CD4-positive, alpha-beta T cell treated with Interleukin-12 subunit alpha and Interleukin-12 subunit beta, for 1 hour (primary cell): Measurements from ENCODE around the gene NAPB.
A peak's percentile ranks its signal among the peaks of the same experiment; 100 is the strongest.

Experiments used
- DNase-seq: peaks from one replicate; pipeline ENCODE4 v3.0.0-alpha.2; 2020

NAPB gene

DNA sequence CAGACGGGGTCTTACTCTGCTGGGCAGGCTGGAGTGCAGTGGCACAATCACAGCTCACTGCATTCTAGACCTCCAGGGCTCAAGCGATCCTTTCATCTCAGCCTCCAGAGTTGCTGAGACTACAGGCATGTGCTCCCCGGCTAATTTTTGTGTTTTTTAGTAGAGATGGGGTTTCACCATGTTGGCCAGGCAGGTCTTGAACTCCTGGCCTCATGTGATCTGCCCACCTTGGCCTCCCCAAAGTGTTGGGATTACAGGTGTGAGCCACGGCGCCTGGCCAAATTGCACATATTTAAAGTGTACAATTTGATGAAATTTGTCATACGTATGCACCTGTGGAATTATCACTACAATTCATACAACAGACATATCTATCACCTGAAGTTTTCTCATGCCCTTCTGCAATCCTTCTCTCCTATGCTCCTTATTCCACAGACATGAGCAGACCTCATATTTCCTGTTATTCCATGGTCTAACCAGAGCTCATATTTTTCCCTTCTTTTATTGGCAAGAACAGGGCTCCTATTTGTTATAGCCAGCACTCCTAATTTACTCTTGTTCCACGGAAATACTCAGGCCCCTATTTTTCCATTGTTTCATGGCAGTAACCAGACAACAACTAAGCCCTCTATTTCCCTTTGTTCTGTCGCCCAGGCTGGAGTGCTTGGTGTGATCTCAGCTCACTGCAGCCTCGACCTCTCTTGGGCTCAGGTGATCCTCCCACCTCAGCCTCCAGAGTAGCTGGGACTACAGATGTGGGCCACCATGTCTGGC, 16.0 kb upstream of the NAPB start:
- DNase-seq = no peak

DNA sequence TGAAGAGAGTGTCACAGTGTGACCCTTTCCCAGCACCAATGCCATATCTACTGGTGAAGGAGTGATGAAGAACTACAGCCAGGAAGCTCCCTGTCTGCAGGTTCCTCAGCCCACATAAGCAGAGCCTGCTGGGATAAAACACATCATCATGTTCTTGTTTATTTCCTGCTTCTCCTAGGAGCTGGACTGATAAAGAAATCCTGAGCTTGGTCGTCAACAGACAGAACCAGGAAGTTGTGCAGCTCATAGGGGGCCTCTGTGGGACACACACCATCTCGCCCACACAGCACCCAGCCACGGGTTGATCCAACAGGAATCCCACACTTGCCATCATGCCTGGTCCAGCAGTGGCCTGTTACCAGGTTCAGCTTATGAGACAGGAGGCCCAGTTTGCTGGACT, 15.4 kb upstream of the NAPB start:
- no peak for DNase-seq

DNA sequence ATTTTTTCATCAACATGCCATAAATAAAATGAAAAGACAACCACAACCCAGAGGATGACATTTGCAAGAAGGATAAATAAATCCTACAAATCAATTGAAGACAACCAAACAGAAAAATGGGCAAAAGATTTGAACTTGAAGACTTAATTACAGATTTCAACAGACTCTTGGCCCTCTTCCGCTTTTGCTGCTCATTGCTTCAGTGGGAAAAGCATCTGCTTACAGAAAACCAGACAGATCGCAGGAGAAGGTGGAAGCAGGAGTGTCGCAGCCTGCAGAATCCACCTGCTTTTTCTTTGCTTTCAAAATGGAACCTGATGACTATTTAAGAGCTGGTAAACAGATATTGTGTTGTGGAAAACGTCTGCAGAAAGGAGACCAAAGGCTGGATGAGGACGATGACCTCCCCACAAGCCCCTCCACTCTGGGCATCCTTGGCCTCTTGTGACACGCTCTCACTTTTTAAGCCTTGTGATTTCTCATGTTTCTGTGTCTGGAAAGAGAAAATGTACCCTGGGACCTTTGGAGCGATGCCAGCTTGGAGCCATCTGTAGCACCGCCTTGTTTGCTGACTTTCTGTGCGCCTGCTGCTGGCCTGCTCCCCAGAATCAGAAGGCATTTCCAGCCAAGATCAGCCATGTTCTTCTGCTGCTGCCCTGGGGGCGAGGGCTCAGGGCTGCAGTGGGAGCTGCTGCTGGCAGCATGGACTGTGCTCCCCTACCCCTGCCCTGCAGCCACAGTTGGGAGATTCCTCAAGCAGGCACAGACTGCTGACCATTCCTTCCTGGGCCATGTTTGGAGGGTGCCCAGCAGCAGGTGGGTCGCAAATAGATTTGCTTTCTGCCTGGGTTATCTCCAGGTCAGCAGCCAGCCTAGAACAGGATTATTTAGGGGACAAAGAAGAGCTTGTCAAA, 14.6 kb upstream of the NAPB start:
- no peak for DNase-seq

DNA sequence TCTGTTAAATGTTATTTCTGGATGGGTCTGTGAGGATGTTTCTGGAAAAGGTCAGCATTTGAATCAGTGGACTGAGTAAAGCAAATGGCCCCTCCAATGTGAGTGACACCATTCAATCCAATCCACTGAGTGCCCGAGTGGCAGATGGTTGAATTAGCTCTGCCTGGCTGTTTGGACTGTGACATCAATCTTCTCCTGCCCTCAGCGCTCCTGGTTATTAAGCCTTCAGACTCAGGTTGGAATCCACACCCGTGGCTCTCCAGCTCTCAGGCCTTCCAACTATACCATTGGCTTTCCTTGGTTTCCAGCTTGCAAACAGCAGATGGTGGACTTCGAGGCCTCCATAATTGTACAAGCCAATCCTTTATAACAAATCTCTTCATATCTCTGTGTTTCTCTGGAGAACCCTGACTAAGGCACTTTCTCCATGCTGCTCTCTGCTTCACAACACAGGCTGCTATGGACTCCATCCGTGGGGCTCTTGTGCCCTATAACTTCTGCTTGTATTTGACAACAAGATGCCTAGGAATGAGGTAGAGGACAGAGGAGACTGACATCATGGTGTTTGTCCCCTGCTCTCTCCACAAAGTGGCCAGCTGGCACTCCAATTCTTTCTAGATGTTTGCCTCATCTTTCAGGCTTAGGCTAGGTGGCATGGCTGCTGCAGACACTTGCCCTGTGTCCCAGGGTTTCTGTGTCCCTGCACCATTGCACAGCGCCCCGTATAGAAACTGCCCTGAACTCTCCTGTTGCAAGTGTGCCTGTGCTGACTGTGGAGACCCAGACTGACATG, 13.4 kb upstream of the NAPB start:
- no peak for DNase-seq

DNA sequence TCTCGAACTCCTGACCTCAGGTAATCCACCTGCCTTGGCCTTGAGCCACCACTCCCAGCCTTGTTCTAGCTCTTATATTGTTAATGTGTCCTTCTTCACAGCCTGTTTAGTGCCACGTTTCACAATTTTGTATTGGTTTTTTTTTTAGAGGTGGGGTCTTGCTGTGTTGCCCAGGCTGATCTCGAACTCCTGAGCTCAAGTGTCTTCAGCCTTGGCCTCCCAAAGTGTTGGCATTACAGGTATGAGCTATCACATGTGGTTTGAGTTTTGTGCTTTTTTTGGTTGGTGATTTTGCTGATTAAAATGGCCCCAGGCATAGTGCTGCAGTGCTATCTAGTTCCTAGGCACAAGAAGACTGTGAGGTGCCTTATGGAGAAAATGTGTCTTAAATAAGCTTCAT, 12.3 kb upstream of the NAPB start:
- no peak for DNase-seq

DNA sequence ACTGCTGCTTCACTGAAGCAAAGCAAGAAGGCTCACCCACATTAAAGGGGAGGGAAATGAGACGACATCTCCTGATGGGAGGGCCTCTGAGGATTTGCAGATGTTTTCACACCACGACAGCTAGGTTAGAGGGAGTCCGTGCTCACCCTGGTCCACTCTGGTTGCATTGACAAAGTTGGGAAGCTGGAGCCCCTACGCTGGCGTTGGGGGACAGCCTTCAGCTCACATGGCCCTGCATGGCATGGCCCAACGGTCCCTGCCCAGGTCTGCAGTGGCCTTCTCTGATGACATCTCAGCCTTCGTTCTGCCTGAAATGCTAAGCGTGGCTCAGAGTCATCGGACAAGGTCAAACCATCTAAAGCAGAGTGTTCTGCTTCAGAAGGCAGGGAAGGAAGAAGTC, 3.8 kb upstream of the NAPB start:
- no peak for DNase-seq

DNA sequence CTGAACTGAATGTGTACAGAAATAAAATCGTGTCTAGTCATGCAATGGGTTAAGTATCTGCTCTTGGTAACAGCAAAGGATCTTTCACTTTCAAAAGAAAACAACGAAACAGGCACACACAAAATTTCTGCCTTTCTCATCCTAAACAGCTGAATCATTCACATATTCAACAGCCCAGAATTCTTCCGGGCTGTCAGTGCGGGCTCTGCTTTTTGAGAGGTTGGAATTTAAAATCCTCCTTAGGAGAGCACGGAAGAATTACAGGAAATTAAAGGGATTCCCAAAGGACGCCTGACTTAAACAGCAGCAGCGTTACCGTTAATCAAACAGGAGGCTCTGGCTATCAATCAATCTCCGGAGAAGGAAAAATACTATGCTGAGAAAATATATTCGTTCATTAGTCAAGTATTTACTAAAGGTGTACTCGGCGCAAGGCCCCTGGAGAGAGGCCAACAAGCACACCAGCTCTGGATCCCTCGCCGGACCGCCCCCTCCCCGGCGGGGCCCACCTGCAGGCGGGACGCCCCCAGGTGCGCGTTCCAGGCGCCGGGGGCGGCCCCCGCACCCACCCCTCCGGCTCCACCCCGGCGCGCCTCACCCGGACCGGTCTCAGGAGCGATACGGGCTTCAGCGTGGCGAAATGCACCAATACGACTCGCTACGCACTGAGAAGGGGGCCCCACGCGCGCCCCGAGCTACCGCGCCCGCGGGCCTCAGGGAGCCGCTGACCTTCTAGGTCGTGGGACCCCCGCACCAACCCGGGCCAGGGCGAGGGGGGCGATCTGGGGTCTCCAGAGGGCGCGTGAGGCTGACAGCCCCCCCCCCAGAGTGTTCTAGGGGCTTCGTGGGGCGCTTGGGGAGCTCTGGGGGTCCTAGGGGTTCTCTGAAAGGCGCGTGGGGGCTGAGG, 1.0 kb downstream of the NAPB start:
- peak; percentile 44 for DNase-seq

DNA sequence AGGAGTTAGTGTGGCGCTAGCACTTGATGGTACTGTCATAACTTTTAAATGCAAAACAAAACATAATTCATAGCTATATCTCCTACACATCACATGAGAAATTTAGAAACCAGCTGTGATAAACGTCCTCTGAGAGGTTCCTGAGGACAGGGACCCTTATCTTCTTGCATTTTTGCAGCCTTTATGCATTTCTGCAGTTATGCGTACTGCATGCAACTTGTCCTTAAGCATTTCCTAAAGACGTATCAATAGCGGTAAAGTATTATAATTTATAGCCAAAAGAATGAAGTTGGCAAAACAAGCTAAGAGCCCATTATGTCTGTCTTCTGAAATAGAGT, 1.7 kb downstream of the NAPB start:
- no peak for DNase-seq

DNA sequence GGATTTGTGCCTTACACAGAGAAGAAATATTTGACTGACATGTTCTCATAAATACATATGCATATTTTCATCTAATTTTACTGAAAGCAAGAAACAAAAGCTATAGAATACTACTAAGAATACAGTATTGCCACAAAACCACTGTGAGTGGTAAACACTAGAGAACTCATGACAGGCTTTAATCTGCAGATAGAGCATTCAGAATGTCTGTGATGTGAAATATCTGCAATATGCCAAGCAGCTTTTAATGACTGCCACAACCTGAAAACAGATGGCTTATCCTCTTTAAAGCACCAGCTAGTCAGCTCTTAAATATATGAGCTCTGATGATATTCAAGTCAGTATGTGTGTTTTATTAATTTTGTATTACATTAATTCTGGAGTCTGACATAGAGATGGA, 3.4 kb downstream of the NAPB start:
- no peak for DNase-seq

DNA sequence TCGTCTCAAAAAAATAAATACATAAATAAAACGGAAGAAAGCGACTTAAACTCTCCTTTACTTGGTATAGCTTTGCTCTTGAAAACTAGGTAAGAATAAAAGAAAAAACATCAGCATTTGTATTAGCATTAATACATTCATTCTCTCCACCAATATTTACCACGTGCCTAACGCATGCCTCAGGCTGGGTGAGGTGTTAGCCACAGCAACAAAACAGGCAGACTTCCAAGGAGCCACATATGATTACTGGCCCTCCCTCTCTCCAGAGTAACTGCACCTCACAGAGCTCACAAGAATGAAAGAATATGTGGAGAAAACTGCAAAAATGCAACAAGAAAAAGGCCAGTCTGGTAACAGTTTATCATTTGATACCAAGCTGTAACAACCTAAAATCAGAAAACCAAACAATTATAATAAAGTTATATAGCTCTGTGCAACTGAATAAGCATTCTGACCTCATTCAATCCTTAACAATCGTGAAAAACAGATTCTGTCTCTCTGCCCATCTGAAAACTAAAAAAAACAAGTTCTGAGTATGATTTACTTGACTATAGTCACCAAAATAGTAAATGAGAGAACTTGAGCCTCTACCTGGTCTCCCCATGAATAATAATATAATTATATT, 5.2 kb downstream of the NAPB start:
- DNase-seq = peak; percentile 37

DNA sequence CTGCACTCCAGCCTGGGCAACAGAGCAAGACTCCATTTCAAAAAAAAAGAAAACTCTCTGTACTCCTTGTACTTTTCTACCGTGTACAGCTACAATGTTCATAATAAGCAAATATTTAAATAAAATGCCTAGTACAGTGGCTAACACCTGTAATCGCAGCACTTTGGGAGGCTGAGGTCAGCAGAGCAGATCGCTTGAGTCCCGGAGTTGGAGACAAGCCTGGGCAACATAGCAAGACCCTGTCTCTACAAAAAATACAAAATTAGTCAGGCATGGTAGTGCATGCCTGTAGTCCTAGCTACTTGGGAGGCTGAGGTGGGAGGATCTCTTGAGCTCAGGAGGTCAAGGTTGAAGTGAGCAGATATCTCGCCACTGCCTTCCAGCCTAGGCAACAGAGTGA, 5.7 kb downstream of the NAPB start:
- DNase-seq = no peak

DNA sequence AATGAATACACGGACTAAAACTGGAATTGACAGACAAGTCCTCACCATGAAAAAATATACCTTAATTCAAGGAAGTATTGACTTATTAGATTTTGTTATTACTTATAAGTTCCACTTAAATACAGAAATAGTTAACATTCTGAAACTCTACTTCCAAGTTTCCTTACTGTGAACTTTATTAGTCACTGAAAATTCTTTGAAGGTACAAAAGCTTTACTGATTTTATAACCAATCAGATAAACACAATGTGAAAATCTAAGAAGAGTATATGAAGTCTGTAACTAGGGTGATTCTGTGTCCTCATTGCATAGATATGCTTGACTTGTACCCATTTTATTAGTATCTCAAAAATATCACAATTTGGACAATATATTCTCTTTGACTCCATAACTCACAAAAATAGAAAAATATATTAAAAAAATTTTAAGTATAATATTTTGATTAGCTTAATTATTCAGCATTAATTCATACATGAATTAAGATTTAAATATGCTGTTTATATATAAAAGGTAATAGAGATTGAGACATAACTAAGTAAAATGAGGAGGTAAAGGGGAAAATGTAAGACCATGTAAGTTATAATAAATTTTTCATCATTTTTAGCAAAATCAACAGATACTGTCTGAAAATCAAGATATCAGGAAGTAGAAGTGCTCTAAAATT, 6.6 kb downstream of the NAPB start:
- no peak for DNase-seq

DNA sequence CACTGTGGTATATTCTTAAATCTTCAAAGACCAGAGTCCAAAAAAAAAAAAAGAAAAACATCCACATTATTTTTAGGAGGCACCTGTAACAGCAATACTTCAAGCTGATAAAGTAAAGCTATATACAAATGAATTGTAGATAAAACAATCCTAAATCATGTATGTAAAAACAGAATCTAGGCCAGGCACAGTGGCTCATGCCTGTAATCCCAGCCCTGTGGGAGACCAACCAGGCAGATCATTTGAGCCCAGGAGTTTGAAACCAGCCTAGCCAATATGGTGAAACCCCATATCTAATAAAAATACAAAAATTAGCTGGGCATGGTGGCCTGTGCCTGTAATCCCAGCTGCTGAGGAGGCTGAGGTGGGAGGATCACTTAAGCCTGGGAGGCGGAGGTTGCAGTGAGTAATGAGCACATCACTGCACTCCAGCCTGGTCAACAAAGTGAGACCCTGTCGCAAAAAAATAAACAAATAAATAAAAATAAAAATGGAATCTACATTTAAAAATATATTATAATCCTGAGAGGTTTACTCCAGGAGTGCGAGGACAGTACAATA, 7.3 kb downstream of the NAPB start:
- no peak for DNase-seq

DNA sequence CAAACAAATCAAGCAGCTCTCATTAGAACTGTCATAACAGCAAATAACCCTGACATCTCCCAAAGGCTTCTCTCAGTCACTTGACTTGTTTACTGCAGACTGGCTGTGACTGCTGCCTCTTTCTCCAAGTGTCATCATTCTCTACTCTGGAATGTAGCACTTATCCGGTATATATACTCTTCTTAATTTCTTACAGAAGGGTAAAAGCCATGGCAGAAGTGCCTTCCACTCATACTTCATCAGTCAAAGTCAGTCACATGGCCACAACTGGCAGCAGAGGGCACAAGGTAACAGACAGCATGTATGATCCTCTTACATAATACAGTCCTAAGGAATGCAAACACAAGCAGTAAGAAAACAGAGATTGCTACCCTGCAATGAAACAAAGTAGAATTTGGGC, 9.3 kb downstream of the NAPB start:
- no peak for DNase-seq

DNA sequence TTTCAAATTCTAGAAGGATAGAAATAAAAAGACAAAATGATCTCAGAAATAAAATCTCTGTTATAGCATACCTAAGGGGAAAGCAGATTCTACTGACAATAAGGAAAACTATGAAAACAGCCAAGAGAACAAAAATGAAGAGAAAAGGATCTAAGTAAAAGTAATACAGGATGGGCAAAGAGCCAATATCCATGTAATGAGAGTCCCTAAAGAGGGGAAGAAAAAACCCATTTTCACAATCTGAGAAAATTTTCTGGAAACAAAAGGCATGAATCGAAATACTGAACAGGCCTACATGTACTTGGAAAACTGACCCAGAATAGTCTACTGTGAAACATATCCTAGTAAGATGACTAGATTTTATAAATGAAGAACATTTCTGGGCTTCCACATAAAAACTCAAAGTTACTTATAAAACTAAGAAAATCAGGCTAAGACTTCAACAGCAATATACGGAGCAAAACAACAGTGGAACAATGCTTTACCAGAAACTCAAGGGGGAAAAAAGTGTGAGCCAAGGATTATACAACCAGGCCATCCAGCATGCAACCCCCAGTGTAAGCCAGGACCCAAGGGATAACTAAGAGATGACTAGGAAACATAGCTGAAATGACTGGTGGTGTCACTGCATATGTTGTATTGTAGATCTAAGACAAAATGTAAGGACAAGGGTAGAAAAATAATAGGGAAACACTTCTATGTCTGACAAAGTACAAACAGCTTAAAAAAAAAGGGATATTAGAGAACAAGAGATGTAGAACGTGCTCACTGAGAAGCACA, 10.2 kb downstream of the NAPB start:
- no peak for DNase-seq

DNA sequence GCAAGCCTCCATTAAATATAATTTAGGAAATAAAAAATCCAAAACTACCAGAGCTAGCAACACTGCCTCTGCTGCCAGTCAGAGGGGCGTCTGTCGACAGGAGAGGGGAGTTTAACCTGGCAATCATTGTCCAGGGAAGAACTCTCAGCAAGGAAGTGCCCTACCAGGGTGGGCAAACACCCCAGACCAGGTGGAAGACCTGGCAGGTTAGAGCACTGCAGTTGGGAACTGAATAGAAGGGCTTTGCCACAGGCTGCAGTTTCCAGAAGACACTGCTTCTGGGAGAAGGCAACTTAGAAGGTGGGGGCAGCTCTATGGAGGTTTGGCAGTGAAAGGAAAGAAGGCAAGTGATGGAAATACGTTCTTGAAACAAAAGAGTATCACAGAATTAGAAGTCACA, 11.5 kb downstream of the NAPB start:
- DNase-seq = no peak

DNA sequence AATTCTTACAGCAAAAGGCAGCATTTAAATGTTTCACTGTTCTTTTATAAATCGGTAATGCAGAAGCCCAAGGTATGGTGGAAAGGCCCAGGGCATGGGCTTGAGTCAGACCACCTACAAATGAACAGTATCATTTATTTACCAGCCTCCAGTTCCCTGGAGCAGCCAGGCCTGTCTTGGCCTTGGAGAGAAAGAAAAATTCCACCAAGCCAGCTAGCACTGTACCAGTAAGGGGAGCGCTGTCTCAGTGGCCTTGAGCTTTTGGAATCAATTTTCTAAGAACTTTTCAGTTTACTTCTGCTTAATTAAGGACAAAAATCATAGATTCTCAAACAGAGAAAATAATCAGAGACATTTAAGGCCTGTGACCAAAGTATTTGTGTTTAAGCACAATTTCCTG, 12.3 kb downstream of the NAPB start:
- DNase-seq = no peak

DNA sequence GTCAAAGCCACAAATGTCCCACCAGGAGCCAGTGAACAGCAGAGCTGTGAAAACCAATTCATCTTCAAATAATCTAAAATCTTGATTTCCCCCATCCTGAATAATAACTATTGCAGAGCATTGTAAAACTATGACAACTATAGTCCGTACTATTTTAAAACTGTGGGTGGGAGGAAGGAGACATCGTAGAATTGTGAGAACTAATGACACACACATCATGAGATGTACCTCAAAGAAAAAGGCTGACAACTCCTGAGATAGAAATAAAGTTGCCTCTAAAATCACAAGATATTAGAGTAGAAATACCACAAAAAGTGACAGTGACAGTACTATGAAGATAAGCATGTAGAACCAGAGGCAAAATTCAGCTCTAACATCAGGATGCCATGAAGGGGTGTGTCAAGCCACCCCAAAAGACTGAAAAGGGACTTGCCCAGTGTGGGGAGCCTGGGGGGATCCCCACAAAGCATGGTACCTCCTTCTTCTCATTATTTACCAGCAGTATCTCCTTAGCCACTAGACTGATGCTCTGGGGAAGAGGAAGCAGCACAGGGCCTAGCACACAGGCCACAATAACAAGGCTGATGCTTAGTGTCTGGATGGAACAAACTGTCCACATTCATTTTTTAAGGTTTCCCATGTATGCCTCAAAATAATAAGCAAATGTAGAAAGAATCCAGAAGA, 13.4 kb downstream of the NAPB start:
- peak; percentile 33 for DNase-seq

DNA sequence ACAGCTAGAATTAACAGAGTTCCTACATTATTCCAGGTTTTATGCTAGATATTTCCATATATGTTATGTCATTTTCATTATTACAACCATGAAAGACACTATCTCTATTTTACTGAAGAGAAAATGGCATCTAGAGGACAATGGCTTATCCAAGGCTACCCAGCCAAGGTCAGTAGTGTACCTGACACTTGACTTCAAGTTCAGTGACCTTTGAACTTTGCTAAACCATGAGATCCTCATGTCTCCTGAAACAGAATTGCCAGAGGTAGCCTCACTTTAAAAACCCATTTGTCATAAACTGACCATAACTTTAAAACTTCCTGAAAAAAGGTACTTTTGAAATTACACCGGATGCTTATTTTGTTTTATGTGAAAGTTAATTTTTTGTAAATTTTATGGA, 14.4 kb downstream of the NAPB start:
- DNase-seq = no peak

DNA sequence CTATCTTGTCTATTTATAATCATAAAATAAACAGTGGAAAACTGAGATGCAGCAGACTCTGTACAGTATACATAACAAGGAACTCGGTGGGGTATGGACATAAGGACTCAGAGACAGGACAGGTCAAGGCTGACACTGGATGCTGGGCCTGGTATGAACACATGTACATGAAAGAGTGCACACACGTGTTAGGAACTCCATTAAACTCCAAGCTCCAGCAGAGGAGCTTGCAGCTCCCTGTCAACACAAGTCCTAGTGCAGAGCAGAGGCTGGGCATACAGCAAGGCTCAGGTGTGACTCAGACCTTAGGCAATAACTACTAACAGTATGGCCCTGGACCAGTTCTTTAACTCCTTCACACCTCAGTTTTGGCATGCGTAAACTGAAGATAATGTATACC, 17.1 kb downstream of the NAPB start:
- no peak for DNase-seq
